Naive B cell (primary cell): ENCODE measurements around the gene MAP4K4. TPM values are rescaled to one million over a fixed set of nuclear protein-coding genes. Genes with fewer than 3 reads are reported as not detected.
"Not testable (repeated sequence)": the region's sequence is repeated elsewhere in the genome, so short reads cannot be mapped to it uniquely, and the experiment has no call there.

Source experiments
- ATAC-seq, 2 donors: fragments of 150-1000 bp; cut with Tn5 transposase; 2 replicates each; pipeline ENCODE4 v1.10.0; 2021; ENCODE audit warnings: low read depth in 2 of 2, mild to moderate bottlenecking in 2 of 2, moderate library complexity in 2 of 2
- DNase-seq: peaks from one replicate; pipeline ENCODE4 v3.0.0; 2022
- H3K27ac Mint-ChIP-seq, 6 donors: one replicate each; pipeline ENCODE4 v1.8.0; 2020 to 2022; ENCODE audit warnings: mild to moderate bottlenecking in 6 of 6, mixed read lengths in 6 of 6, moderate library complexity in 5 of 6, inconsistent platforms in 2 of 6
- H3K27me3 Mint-ChIP-seq, 3 donors: one replicate each; pipeline ENCODE4 v1.8.0; 2021 to 2022; ENCODE audit warnings: mixed read lengths in 3 of 3, mild to moderate bottlenecking in 1 of 3
- H3K36me3 Mint-ChIP-seq, 2 donors: one replicate each; pipeline ENCODE4 v1.8.0; 2020 to 2022; ENCODE audit warnings: mixed read lengths in 2 of 2, inconsistent platforms in 1 of 2, mild to moderate bottlenecking in 1 of 2
- H3K4me1 Mint-ChIP-seq, 3 donors: one replicate each; pipeline ENCODE4 v1.8.0; 2020 to 2022; ENCODE audit warnings: mixed read lengths in 3 of 3, inconsistent platforms in 1 of 3, mild to moderate bottlenecking in 1 of 3, moderate library complexity in 1 of 3
- H3K4me3 Mint-ChIP-seq, 8 donors: one replicate each; pipeline ENCODE4 v1.8.0; 2020 to 2022; ENCODE audit warnings: mild to moderate bottlenecking in 8 of 8, mixed read lengths in 8 of 8, moderate library complexity in 8 of 8, inconsistent platforms in 2 of 8
- H3K9me3 Mint-ChIP-seq, 7 donors: one replicate each; pipeline ENCODE4 v1.8.0; 2020 to 2022; ENCODE audit warnings: mixed read lengths in 7 of 7, mild to moderate bottlenecking in 5 of 7, inconsistent platforms in 2 of 7, moderate library complexity in 1 of 7
- polyA plus RNA-seq, 6 donors: library from polyadenylated mRNA; unstranded; fragments of 300-500 nt; fragmentation: Illumina TruSeq; gene quantifications; one replicate each; pipeline ENCODE4 v1.2.3, GENCODE V29; 2021; ENCODE audit warnings: low read depth in 6 of 6

The MAP4K4 gene
- polyA plus RNA-seq, 6 donors from 2014 or later = 11.8 to 36.0 (median 20.3) TPM

- Mint-ChIP-seq H3K4me1 (peaks cover 82 to 100% (median 92%) of the 10 kb centered on the region in 3 donors), H3K4me3 (peak overlapping the region in 1 of 8 donors; percentile 56), H3K9me3 (no peaks in the 10 kb centered on the region), H3K36me3 (no peaks in the 10 kb centered on the region), H3K27me3 (no peaks in the 10 kb centered on the region), H3K27ac (peak overlapping the region in 2 of 6 donors; percentile 9 to 29)
- no peak for DNase-seq
- peak; percentile 38 to 39 for ATAC-seq
These were observed 73.2 kb downstream of the MAP4K4 start for GRCh38 chr2:101770726-101771125.

GRCh38 chr2:101771227-101771902, 73.9 kb downstream of the MAP4K4 start:
- peak overlapping the region in 2 of 6 donors; percentile 47 to 62 for H3K27ac Mint-ChIP-seq
- no peaks in the 10 kb centered on the region for H3K36me3 Mint-ChIP-seq
- DNase-seq = no peak
- H3K9me3 Mint-ChIP-seq = no peaks in the 10 kb centered on the region
- ATAC-seq = no peak
- H3K4me1 Mint-ChIP-seq = peaks cover 82 to 99% (median 90%) of the 10 kb centered on the region in 3 donors
- H3K4me3 Mint-ChIP-seq = peak overlapping the region in 2 of 8 donors; percentile 5 to 56
- H3K27me3 Mint-ChIP-seq = no peaks in the 10 kb centered on the region

GRCh38 chr2:101771910-101772321, 74.4 kb downstream of the MAP4K4 start:
- Mint-ChIP-seq H3K4me1 (peaks cover 78 to 95% (median 86%) of the 10 kb centered on the region in 3 donors), H3K4me3 (peak overlapping the region in 2 of 8 donors; percentile 5 to 16), H3K36me3 (no peaks in the 10 kb centered on the region), H3K27me3 (no peaks in the 10 kb centered on the region), H3K9me3 (no peaks in the 10 kb centered on the region), H3K27ac (peak overlapping the region in 1 of 6 donors; percentile 47)
- no peak for DNase-seq
- ATAC-seq = no peak

- Mint-ChIP-seq H3K4me1 (peaks cover 80 to 95% (median 86%) of the 10 kb centered on the region in 3 donors), H3K9me3 (no peaks in the 10 kb centered on the region), H3K36me3 (no peaks in the 10 kb centered on the region), H3K4me3 (peak overlapping the region in 6 of 8 donors; percentile 32 to 78 (median 44)), H3K27me3 (no peaks in the 10 kb centered on the region), H3K27ac (peak overlapping the region in 3 of 6 donors; percentile 9 to 77 (median 23))
- ATAC-seq (no peak), DNase-seq (no peak)
These were observed 75.6 kb downstream of the MAP4K4 start for GRCh38 chr2:101773137-101773536.

GRCh38 chr2:101773961-101774360, 76.5 kb downstream of the MAP4K4 start:
- Mint-ChIP-seq H3K4me1 (peaks cover 78 to 95% (median 86%) of the 10 kb centered on the region in 3 donors), H3K27ac (peak overlapping the region in 1 of 6 donors; percentile 53), H3K4me3 (peak overlapping the region in 4 of 8 donors; percentile 7 to 61 (median 33))
- not testable (repeated sequence) for H3K27me3 Mint-ChIP-seq, ATAC-seq, DNase-seq, H3K9me3 Mint-ChIP-seq, H3K36me3 Mint-ChIP-seq

GRCh38 chr2:101775092-101775491, 77.6 kb downstream of the MAP4K4 start:
- H3K9me3 Mint-ChIP-seq = no peaks in the 10 kb centered on the region
- H3K4me1 Mint-ChIP-seq = peaks cover 79 to 95% (median 87%) of the 10 kb centered on the region in 3 donors
- H3K27ac Mint-ChIP-seq = peak overlapping the region in 4 of 6 donors; percentile 34 to 74 (median 48)
- H3K4me3 Mint-ChIP-seq = peak overlapping the region in 3 of 8 donors; percentile 15 to 55 (median 33)
- no peak for DNase-seq
- ATAC-seq = no peak
- H3K36me3 Mint-ChIP-seq = no peaks in the 10 kb centered on the region
- no peaks in the 10 kb centered on the region for H3K27me3 Mint-ChIP-seq

GRCh38 chr2:101775636-101776035, 78.1 kb downstream of the MAP4K4 start:
- ATAC-seq = no peak

GRCh38 chr2:101776172-101777043, 78.9 kb downstream of the MAP4K4 start:
- no peaks in the 10 kb centered on the region for H3K36me3 Mint-ChIP-seq
- H3K4me3 Mint-ChIP-seq = no peak overlapping the region
- peaks cover 82 to 95% (median 88%) of the 10 kb centered on the region in 3 donors for H3K4me1 Mint-ChIP-seq
- no peak for ATAC-seq
- DNase-seq = no peak
- peak overlapping the region in 2 of 6 donors; percentile 34 to 42 for H3K27ac Mint-ChIP-seq
- H3K27me3 Mint-ChIP-seq = no peaks in the 10 kb centered on the region
- H3K9me3 Mint-ChIP-seq = no peaks in the 10 kb centered on the region

More at GRCh38 chr2:101775636-101776035, 78.1 kb downstream of the MAP4K4 start:
- Mint-ChIP-seq H3K36me3 (no peaks in the 10 kb centered on the region), H3K4me3 (peak overlapping the region in 1 of 8 donors; percentile 33), H3K27ac (peak overlapping the region in 3 of 6 donors; percentile 5 to 93 (median 34)), H3K9me3 (no peaks in the 10 kb centered on the region), H3K27me3 (no peaks in the 10 kb centered on the region), H3K4me1 (peaks cover 82 to 95% (median 89%) of the 10 kb centered on the region in 3 donors)
- DNase-seq = no peak

GRCh38 chr2:101777337-101777736, 79.8 kb downstream of the MAP4K4 start:
- no peak for ATAC-seq
- H3K4me3 Mint-ChIP-seq = no peak overlapping the region

GRCh38 chr2:101778102-101778501, 80.6 kb downstream of the MAP4K4 start:
- Mint-ChIP-seq H3K9me3 (no peaks in the 10 kb centered on the region), H3K27me3 (no peaks in the 10 kb centered on the region), H3K27ac (peak overlapping the region in 4 of 6 donors; percentile 12 to 85 (median 48)), H3K4me3 (peak overlapping the region in 1 of 8 donors; percentile 69), H3K4me1 (peaks cover 82 to 95% (median 86%) of the 10 kb centered on the region in 3 donors), H3K36me3 (no peaks in the 10 kb centered on the region)
- no peak for DNase-seq
- ATAC-seq = no peak

More at GRCh38 chr2:101777337-101777736, 79.8 kb downstream of the MAP4K4 start:
- Mint-ChIP-seq H3K27ac (peak overlapping the region in 4 of 6 donors; percentile 72 to 89 (median 86)), H3K27me3 (no peaks in the 10 kb centered on the region), H3K9me3 (no peaks in the 10 kb centered on the region), H3K4me1 (peaks cover 83 to 95% (median 86%) of the 10 kb centered on the region in 3 donors), H3K36me3 (no peaks in the 10 kb centered on the region)
- DNase-seq = no peak

- no peaks in the 10 kb centered on the region for H3K27me3 Mint-ChIP-seq
- H3K27ac Mint-ChIP-seq = peak overlapping the region in 2 of 6 donors; percentile 22 to 85
- H3K4me1 Mint-ChIP-seq = peaks cover 83 to 95% (median 87%) of the 10 kb centered on the region in 3 donors
- no peaks in the 10 kb centered on the region for H3K9me3 Mint-ChIP-seq
- DNase-seq (no peak), ATAC-seq (no peak)
- peak overlapping the region in 4 of 8 donors; percentile 15 to 49 (median 21) for H3K4me3 Mint-ChIP-seq
- H3K36me3 Mint-ChIP-seq = no peaks in the 10 kb centered on the region
These were observed 81.7 kb downstream of the MAP4K4 start for GRCh38 chr2:101779190-101779589.

GRCh38 chr2:101779656-101780055, 82.1 kb downstream of the MAP4K4 start:
- H3K27me3 Mint-ChIP-seq = no peaks in the 10 kb centered on the region
- ATAC-seq (peak in 1 of 2 donors; percentile 34), DNase-seq (no peak)
- peak overlapping the region in 1 of 8 donors; percentile 15 for H3K4me3 Mint-ChIP-seq
- H3K4me1 Mint-ChIP-seq = peaks cover 80 to 94% (median 85%) of the 10 kb centered on the region in 3 donors
- H3K27ac Mint-ChIP-seq = peak overlapping the region in 3 of 6 donors; percentile 25 to 85 (median 57)
- H3K36me3 Mint-ChIP-seq = no peaks in the 10 kb centered on the region
- H3K9me3 Mint-ChIP-seq = no peaks in the 10 kb centered on the region

GRCh38 chr2:101781326-101781725, 83.8 kb downstream of the MAP4K4 start:
- Mint-ChIP-seq H3K4me3 (peak overlapping the region; percentile 0 to 83 (median 74)), H3K27ac (peak overlapping the region; percentile 72 to 93 (median 80))
- ATAC-seq = peak; percentile 89 to 93

More at GRCh38 chr2:101781326-101781725, 83.8 kb downstream of the MAP4K4 start:
- no peaks in the 10 kb centered on the region for H3K36me3 Mint-ChIP-seq
- H3K9me3 Mint-ChIP-seq = no peaks in the 10 kb centered on the region
- peak; percentile 61 for DNase-seq
- peaks cover 77 to 94% (median 88%) of the 10 kb centered on the region in 3 donors for H3K4me1 Mint-ChIP-seq
- H3K27me3 Mint-ChIP-seq = no peaks in the 10 kb centered on the region
